IPS DF 6.9 (cell line): ENCODE results near the gene RADIL.

Experiments
- DNase-seq: peaks from one replicate; pipeline ENCODE4 v3.0.0-alpha.2; 2013; ENCODE audit warnings: low read depth, low spot score
- H3K27ac ChIP-seq: one replicate; pipeline ENCODE4 v1.5.1; 2013; ENCODE audit warnings: low read length, control low read depth
- H3K27me3 ChIP-seq: 2 replicates; pipeline ENCODE4 v1.6.1; 2013; ENCODE audit warnings: mild to moderate bottlenecking, low read length; ENCODE audit not compliant: control insufficient read depth, insufficient read depth
- H3K36me3 ChIP-seq: 2 replicates; pipeline ENCODE4 v1.6.1; 2013; ENCODE audit warnings: low read length; ENCODE audit not compliant: control insufficient read depth, insufficient read depth
- H3K4me1 ChIP-seq: 2 replicates; pipeline ENCODE4 v1.6.1; 2013; ENCODE audit warnings: low read length; ENCODE audit not compliant: control insufficient read depth, insufficient read depth
- H3K4me3 ChIP-seq: 2 replicates; pipeline ENCODE4 v1.5.1; 2013; ENCODE audit warnings: mild to moderate bottlenecking, low read length
- H3K9me3 ChIP-seq: 2 replicates; pipeline ENCODE4 v1.6.1; 2013; ENCODE audit warnings: low read length, inconsistent platforms; ENCODE audit not compliant: control insufficient read depth, insufficient read depth
- WGBS: extraction: QIAGEN DNeasy Blood & Tissue Kit; methylation state at CpG from one replicate; pipeline ENCODE4 v1.1.7; 2013; ENCODE audit warnings: mixed read lengths, missing lambda C conversion rate; ENCODE audit not compliant: insufficient read length, insufficient coverage; 5-methylcytosine and 5-hydroxymethylcytosine counted together

The RADIL gene

GRCh38 chr7:4819560-4820404 lies 63.7 kb downstream of the RADIL start:
- Histone ChIP-seq H3K27ac (no peak overlapping the region), H3K36me3 (no peaks in the 10 kb centered on the region), H3K4me1 (no peaks in the 10 kb centered on the region), H3K4me3 (no peak overlapping the region), H3K27me3 (no peaks in the 10 kb centered on the region), H3K9me3 (peaks cover 2% of the 10 kb centered on the region; the same call in 1 of the 2 replicates)
- no CpG with 5 or more reads among the region's 39 CpGs for WGBS
- no peak for DNase-seq

- no peak for DNase-seq
- H3K36me3 ChIP-seq, result no peaks in the 10 kb centered on the region
- H3K9me3 ChIP-seq, result peaks cover 2% of the 10 kb centered on the region; the same call in 1 of the 2 replicates
- no peak overlapping the region for H3K4me3 ChIP-seq
- no CpG with 5 or more reads among the region's 32 CpGs for WGBS
- no peaks in the 10 kb centered on the region for H3K4me1 ChIP-seq
- no peaks in the 10 kb centered on the region for H3K27me3 ChIP-seq
- H3K27ac ChIP-seq, result no peak overlapping the region
These were observed 65.3 kb downstream of the RADIL start for GRCh38 chr7:4818000-4818794.

DNA sequence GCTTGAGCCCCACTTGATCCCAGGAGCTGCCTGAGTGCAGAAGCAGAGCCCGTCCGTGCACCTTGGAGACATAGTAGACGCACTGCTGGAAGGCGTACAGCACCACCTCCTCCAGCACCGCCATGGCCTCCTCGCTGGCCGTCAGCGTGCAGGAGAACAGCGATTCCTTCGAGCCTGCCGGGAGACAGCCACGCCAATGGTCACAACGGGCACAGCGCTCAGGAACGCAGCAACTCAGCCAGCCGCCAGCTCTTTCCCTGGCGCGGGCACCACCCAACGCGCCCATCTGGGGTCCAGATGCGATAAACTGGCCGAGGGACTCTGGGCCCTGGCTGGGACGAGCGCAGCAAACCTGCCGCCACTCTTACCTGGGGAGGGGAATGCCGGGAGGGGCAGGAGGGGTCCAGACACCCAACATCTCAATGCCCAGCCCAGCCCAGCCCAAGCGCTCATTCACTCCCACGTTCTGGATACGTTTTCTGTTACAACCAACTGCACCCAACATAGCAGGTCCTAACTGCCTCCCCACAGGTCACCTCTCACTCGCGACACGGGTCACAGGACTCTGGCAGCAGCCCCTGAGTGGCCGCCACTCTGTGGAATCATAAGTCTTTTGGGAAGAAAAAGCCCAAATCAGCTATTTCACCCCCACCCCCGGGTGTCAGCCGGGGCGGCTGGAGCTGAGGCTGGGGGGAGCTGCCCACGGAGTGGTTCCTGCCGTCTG lies 66.2 kb downstream of the RADIL start:
- WGBS, result no CpG with 5 or more reads among the region's 38 CpGs
- no peak for DNase-seq
- no peak overlapping the region for H3K27ac ChIP-seq
- no peak overlapping the region for H3K4me3 ChIP-seq
- peaks cover 2% of the 10 kb centered on the region; the same call in 1 of the 2 replicates for H3K9me3 ChIP-seq
- H3K27me3 ChIP-seq, result no peaks in the 10 kb centered on the region
- H3K36me3 ChIP-seq, result no peaks in the 10 kb centered on the region
- no peaks in the 10 kb centered on the region for H3K4me1 ChIP-seq

DNA sequence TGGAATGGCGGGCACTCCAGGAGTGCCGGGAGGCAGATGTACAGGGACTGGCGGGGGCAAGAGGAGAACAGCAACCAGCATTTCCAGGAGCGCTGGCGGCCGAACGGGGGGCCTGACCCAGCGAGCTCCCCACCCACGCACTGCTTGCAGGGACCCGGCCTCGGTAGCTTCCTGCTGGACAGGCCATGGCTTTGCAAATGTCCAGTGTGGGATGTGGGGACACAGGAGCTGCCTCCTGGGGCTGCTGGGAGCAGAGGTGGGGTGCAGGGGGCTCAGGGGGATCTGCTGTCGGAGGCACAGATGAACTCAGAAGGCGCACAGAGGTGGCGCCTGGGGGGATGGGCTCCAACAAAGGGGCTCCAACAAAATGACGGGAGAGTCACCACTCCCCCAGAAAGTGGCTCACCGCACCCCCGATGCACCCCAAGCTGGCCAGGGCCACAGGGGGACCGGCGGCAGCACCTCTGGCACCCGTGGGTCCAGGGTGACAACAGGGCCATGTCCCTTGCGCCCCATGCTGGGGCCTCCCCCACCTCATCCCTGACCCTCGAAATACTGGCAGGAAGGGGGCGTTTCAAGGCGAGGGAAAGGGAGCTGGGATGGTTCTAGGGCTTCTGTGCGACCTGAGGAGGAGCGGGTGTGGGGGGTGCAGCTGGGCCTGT lies 67.0 kb downstream of the RADIL start:
- Histone ChIP-seq H3K27me3 (no peaks in the 10 kb centered on the region), H3K27ac (no peak overlapping the region), H3K36me3 (no peaks in the 10 kb centered on the region), H3K4me3 (no peak overlapping the region), H3K4me1 (no peaks in the 10 kb centered on the region), H3K9me3 (peaks cover 4% of the 10 kb centered on the region; the same call in 1 of the 2 replicates)
- no CpG with 5 or more reads among the region's 26 CpGs for WGBS
- no peak for DNase-seq

GRCh38 chr7:4815609-4816418 lies 67.7 kb downstream of the RADIL start:
- no CpG with 5 or more reads among the region's 38 CpGs for WGBS
- Histone ChIP-seq H3K4me3 (no peak overlapping the region), H3K4me1 (no peaks in the 10 kb centered on the region), H3K36me3 (no peaks in the 10 kb centered on the region), H3K27me3 (no peaks in the 10 kb centered on the region), H3K9me3 (peaks cover 4% of the 10 kb centered on the region; the same call in 1 of the 2 replicates), H3K27ac (no peak overlapping the region)
- DNase-seq, result no peak

- no peak overlapping the region for H3K27ac ChIP-seq
- H3K4me3 ChIP-seq, result no peak overlapping the region
- H3K9me3 ChIP-seq, result peaks cover 4% of the 10 kb centered on the region; the same call in 1 of the 2 replicates
- no peaks in the 10 kb centered on the region for H3K36me3 ChIP-seq
- DNase-seq, result no peak
- H3K4me1 ChIP-seq, result no peaks in the 10 kb centered on the region
- no CpG with 5 or more reads among the region's 14 CpGs for WGBS
- H3K27me3 ChIP-seq, result no peaks in the 10 kb centered on the region
These were observed 68.4 kb downstream of the RADIL start for GRCh38 chr7:4815121-4815520.

- no CpG with 5 or more reads among the region's 14 CpGs for WGBS
- no peak overlapping the region for H3K4me3 ChIP-seq
- DNase-seq, result no peak
- peaks cover 4% of the 10 kb centered on the region; the same call in 1 of the 2 replicates for H3K9me3 ChIP-seq
- H3K27me3 ChIP-seq, result no peaks in the 10 kb centered on the region
- H3K36me3 ChIP-seq, result no peaks in the 10 kb centered on the region
- H3K27ac ChIP-seq, result no peak overlapping the region
- no peaks in the 10 kb centered on the region for H3K4me1 ChIP-seq
These were observed 69.1 kb downstream of the RADIL start for GRCh38 chr7:4814433-4814832.

DNA sequence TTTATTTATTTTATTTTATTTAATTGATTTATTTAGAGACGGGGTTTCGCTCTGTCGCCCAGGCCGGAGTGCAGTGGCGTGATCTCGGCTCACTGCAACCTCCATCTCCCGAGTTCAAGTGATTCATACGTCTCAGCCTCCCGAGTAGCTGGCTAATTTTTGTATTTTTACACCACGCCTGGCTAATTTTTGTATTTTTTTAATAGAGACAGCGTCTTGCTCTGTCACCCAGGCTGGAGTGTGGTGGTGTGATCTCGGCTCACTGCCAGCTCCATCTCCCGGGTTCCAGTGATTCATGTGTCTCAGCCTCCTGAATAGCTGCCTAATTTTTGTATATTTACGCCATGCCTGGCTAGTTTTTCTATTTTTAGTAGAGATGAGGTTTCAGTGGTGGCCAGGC lies 73.8 kb downstream of the RADIL start:
- no peaks in the 10 kb centered on the region for H3K36me3 ChIP-seq
- no peaks in the 10 kb centered on the region for H3K4me1 ChIP-seq
- H3K9me3 ChIP-seq, result peaks cover 2% of the 10 kb centered on the region; the same call in 1 of the 2 replicates
- no peaks in the 10 kb centered on the region for H3K27me3 ChIP-seq
- WGBS, result no CpG with 5 or more reads among the region's 14 CpGs
- no peak overlapping the region for H3K27ac ChIP-seq
- H3K4me3 ChIP-seq, result no peak overlapping the region
- no peak for DNase-seq

DNA sequence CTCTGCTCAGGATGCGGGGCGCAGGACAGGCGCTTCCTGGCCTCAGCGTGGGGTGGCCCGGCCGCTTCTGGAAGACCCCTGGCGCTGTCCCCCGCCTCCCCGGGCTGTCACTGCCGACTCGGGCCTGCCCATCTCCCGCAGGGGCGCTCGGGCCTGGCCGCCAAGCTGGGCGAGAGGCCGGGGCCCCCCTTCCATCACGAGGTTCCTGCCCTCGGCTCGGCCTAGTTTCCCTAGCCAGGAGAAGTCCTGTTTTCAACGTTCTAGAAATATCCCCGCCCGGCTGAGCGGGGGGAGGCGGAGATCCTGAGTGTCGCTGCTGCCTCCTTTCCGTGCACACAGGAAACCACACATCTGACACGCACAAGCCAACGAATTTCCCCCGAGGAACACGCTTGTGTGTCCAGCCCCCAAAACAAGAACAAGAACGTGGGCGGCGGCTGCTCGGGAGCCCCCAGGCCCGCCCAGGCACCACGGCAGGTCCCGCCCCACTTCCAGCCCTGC lies 74.4 kb downstream of the RADIL start:
- Histone ChIP-seq H3K27ac (no peak overlapping the region), H3K9me3 (peaks cover 2% of the 10 kb centered on the region; the same call in 1 of the 2 replicates), H3K4me3 (no peak overlapping the region), H3K4me1 (no peaks in the 10 kb centered on the region), H3K36me3 (no peaks in the 10 kb centered on the region), H3K27me3 (no peaks in the 10 kb centered on the region)
- no CpG with 5 or more reads among the region's 38 CpGs for WGBS
- no peak for DNase-seq
